ENCODE measurements around the gene MIGA1.

MIGA1 gene

GRCh38 chr1:77925956-77926355 is 146.5 kb downstream of the MIGA1 start:
- DNase-seq = no peak

- peak in 1 of 5 donors; percentile 52 for DNase-seq
Observed at GRCh38 chr1:77926561-77927357, 147.3 kb downstream of the MIGA1 start.

GRCh38 chr1:77927414-77927813 is 148.0 kb downstream of the MIGA1 start:
- no peak for DNase-seq
